Measurements from ENCODE around the gene XPOT. TPM values are rescaled to one million over a fixed set of nuclear protein-coding genes. Genes with fewer than 3 reads are reported as not detected.

Gene XPOT
- total RNA-seq, 2 donors from 2014 or later: 29.8 to 51.0 TPM

DNA sequence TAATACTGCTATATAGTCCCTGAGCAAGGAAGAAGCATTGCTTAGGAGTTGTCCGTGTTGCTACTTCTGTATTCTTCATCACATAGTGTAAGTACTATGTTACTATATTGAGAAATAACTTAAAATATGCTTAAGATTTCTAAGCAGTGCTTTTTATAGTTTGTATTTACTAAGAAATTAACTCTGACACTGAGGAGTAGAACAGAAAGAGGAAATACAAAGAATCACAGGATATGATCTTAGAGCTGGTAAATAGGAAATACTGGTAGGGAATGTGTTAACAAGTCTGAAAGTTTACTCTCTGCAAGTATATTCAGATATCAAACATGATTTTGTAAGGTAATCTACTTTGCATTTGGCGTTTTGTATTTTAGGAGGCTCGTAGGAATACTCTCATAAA lies 15.5 kb downstream of the XPOT start:
- DNase-seq: no peak
- intact Hi-C loops (cut with DNase I): loop anchor here (10.0 kb wide), 1 partner anchor 45 kb away; no protein-coding TSS in a partner anchor
- Histone ChIP-seq H3K4me1 (no peaks in the 10 kb centered on the region), H3K36me3 (peaks cover 17% of the 10 kb centered on the region), H3K4me3 (no peak overlapping the region), H3K9ac (ENCODE audit: low read depth in 2 of 2, low read length in 2 of 2) (no peak overlapping the region), H3K27me3 (no peaks in the 10 kb centered on the region), H3K27ac (no peak overlapping the region), H3K9me3 (no peaks in the 10 kb centered on the region)
- TF ChIP-seq CTCF (IDR thresholded peaks at IDR 0.05): no peak

GRCh38 chr12:64427988-64428387 lies 23.8 kb downstream of the XPOT start:
- intact Hi-C loops (cut with DNase I): no loop called here
- Histone ChIP-seq H3K36me3 (peaks cover 25% of the 10 kb centered on the region), H3K9ac (ENCODE audit: low read depth in 2 of 2, low read length in 2 of 2) (no peak overlapping the region), H3K9me3 (no peaks in the 10 kb centered on the region), H3K4me3 (no peak overlapping the region), H3K27me3 (no peaks in the 10 kb centered on the region), H3K27ac (no peak overlapping the region), H3K4me1 (no peaks in the 10 kb centered on the region)
- DNase-seq: no peak
- TF ChIP-seq CTCF (IDR thresholded peaks at IDR 0.05): no peak

- Histone ChIP-seq H3K9ac (ENCODE audit: low read depth in 2 of 2, low read length in 2 of 2) (no peak overlapping the region), H3K36me3 (peaks cover 23% of the 10 kb centered on the region), H3K4me3 (no peak overlapping the region), H3K9me3 (no peaks in the 10 kb centered on the region), H3K27ac (no peak overlapping the region), H3K27me3 (no peaks in the 10 kb centered on the region), H3K4me1 (no peaks in the 10 kb centered on the region)
- no peak for TF ChIP-seq CTCF (IDR thresholded peaks at IDR 0.05)
- no peak for DNase-seq
- intact Hi-C loops (cut with DNase I): no loop called here
These were observed 24.8 kb downstream of the XPOT start for GRCh38 chr12:64428956-64429355.

DNA sequence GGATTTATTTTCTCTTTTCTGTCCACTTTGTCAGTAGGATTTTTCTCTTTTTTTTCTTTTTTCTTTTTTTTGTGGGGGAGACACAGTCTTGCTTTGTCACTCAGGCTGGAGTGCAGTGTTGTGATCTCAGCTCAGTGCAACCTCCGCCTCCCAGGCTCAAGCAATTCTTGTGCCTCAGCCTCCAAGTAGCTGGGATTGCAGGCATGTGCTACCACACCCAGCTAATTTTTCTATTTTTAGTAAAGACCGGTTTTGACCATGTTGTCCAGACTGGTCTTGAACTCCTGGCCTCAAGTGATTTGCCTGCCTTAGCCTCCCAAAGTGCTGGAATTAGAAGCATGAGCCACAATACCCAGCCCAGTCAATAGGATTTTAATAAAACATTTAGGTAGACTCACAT lies 26.7 kb downstream of the XPOT start:
- DNase-seq: no peak
- Histone ChIP-seq H3K9me3 (no peaks in the 10 kb centered on the region), H3K4me3 (no peak overlapping the region), H3K27me3 (no peaks in the 10 kb centered on the region), H3K36me3 (peaks cover 21% of the 10 kb centered on the region), H3K4me1 (no peaks in the 10 kb centered on the region), H3K9ac (ENCODE audit: low read depth in 2 of 2, low read length in 2 of 2) (no peak overlapping the region), H3K27ac (no peak overlapping the region)
- intact Hi-C loops (cut with DNase I): loop anchor here (10.0 kb wide), 1 partner anchor 64 kb away; no protein-coding TSS in a partner anchor
- TF ChIP-seq CTCF (IDR thresholded peaks at IDR 0.05): no peak

DNA sequence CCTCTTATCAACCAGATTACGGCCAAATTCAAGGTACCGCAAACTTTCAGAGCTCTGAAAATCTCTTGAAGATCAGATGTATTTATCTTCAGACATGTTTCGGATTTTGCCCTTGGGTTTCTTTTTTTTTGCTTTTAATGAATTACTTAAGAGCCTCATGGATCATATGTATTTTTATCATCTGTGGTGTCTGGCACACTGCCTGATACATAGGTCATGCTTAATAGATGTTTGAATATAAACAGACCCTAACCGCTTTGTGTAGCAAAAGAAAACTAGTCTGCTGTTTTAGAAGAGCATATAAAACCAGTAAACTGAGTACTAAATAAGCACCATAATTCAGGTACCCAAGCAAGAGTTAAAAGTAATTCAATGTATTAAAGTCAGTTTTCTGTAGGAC lies 27.6 kb downstream of the XPOT start:
- H3K36me3 ChIP-seq: peaks cover 21% of the 10 kb centered on the region
- H3K4me3 ChIP-seq: no peak overlapping the region
- H3K4me1 ChIP-seq: no peaks in the 10 kb centered on the region
- H3K27me3 ChIP-seq: no peaks in the 10 kb centered on the region
- no peak for DNase-seq
- TF ChIP-seq CTCF (IDR thresholded peaks at IDR 0.05): no peak
- H3K9ac ChIP-seq (ENCODE audit: low read depth in 2 of 2, low read length in 2 of 2): no peak overlapping the region
- intact Hi-C loops (cut with DNase I): loop anchor here (10.0 kb wide), 1 partner anchor 63 kb away; no protein-coding TSS in a partner anchor
- H3K9me3 ChIP-seq: no peaks in the 10 kb centered on the region
- no peak overlapping the region for H3K27ac ChIP-seq
